GM20000 (cell line): ENCODE results near the gene LPAR5.

ENCODE experiments used
- DNase-seq: peaks from one replicate; pipeline ENCODE4 v3.0.0; 2012; ENCODE audit warnings: low spot score
- CTCF ChIP-seq: IDR thresholded peaks from 2 replicates; pipeline ENCODE4 v1.5.1; 2012; ENCODE audit warnings: mild to moderate bottlenecking, control low read depth; ENCODE audit errors: extremely low read depth, missing control alignments

Gene LPAR5

GRCh38 chr12:6662906-6663742 lies 27.4 kb upstream of the LPAR5 start, which contains the start of gene ING4:
ING4 (minus strand) TSS chr12:6663119; CDS start chr12:6663101, 18 bp downstream.
- peak; percentile 97 for DNase-seq
- TF ChIP-seq CTCF, result no peak

- DNase-seq, result peak; percentile 63
- TF ChIP-seq CTCF, result no peak
Measured at GRCh38 chr12:6662602-6662905, 26.8 kb upstream of the LPAR5 start.

- DNase-seq, result no peak
- TF ChIP-seq CTCF, result no peak
Measured at GRCh38 chr12:6653987-6654386, 18.2 kb upstream of the LPAR5 start.

- DNase-seq, result no peak
- no peak for TF ChIP-seq CTCF
Measured at GRCh38 chr12:6653342-6653741, 17.6 kb upstream of the LPAR5 start.

- TF ChIP-seq CTCF, result no peak
- DNase-seq, result no peak
Measured at GRCh38 chr12:6652391-6652790, 16.6 kb upstream of the LPAR5 start.

- no peak for TF ChIP-seq CTCF
- no peak for DNase-seq
Measured at GRCh38 chr12:6650832-6651231, 15.1 kb upstream of the LPAR5 start.

GRCh38 chr12:6647083-6647604 lies 11.4 kb upstream of the LPAR5 start, which contains the start of gene ACRBP:
ACRBP (minus strand) TSS chr12:6647432; CDS start chr12:6647366, 66 bp downstream.
- no peak for TF ChIP-seq CTCF
- DNase-seq, result peak; percentile 76
